HepG2 (cell line): Measurements from ENCODE around the gene CCNT2. TPM values are rescaled to one million over a fixed set of nuclear protein-coding genes. Genes with fewer than 3 reads are reported as not detected.

Experiments used
- FOXA3 ChIP-seq: IDR thresholded peaks from 2 replicates; pipeline ENCODE4 v1.6.1; 2016; ENCODE audit warnings: missing genetic modification reagents, missing compliant biosample characterization
- IRF2 ChIP-seq: IDR thresholded peaks from 2 replicates; pipeline ENCODE4 v1.6.1; 2018; ENCODE audit warnings: missing genetic modification reagents, missing compliant biosample characterization
- ISL2 ChIP-seq: sonication (generic); formaldehyde crosslinking; IDR thresholded peaks from 2 replicates; pipeline ENCODE4 v1.5.0; 2020; ENCODE audit warnings: missing genetic modification reagents
- KLF16 ChIP-seq, 2 experiments: sonication (generic) in 1 of 2; formaldehyde crosslinking in 1 of 2; IDR thresholded peaks; 2 replicates each; pipeline versions ENCODE4 v1.6.1 to v1.8.0; 2016 to 2023; ENCODE audit warnings: missing genetic modification reagents in 2 of 2, missing compliant biosample characterization in 1 of 2
- PCBP2 ChIP-seq: fragments of 200-400 bp; formaldehyde crosslinking; optimal IDR thresholded peaks from 2 replicates; pipeline ENCODE3; 2018; ENCODE audit warnings: low read length, low read depth; ENCODE audit not compliant: poor library complexity, severe bottlenecking
- POLR2AphosphoS2 ChIP-seq: IDR thresholded peaks from 2 replicates; pipeline ENCODE4 v1.6.1; 2011; ENCODE audit warnings: low read depth, low read length, improper control_type of control experiment
- RFX3 ChIP-seq: IDR thresholded peaks from 2 replicates; pipeline ENCODE4 v1.6.1; 2016; ENCODE audit warnings: missing biosample characterization, missing genetic modification reagents
- SIX1 ChIP-seq: sonication (generic); formaldehyde crosslinking; IDR thresholded peaks from 2 replicates; pipeline ENCODE4 v1.4.0; 2020; ENCODE audit warnings: missing genetic modification reagents, borderline replicate concordance
- SP2 ChIP-seq: sonication (generic); formaldehyde crosslinking; IDR thresholded peaks from 2 replicates; pipeline ENCODE4 v1.5.1; 2020; ENCODE audit warnings: mild to moderate bottlenecking, missing genetic modification reagents
- SRSF1 ChIP-seq: fragments of 200-400 bp; formaldehyde crosslinking; optimal IDR thresholded peaks from 2 replicates; pipeline ENCODE3; 2017; ENCODE audit warnings: mild to moderate bottlenecking, low read depth, low read length, moderate library complexity
- SYNCRIP ChIP-seq: fragments of 200-400 bp; formaldehyde crosslinking; IDR thresholded peaks from 2 replicates; pipeline ENCODE4 v1.6.1; 2018; ENCODE audit warnings: mild to moderate bottlenecking, low read depth, low read length; ENCODE audit not compliant: insufficient read depth
- U2AF2 ChIP-seq: fragments of 200-400 bp; formaldehyde crosslinking; IDR thresholded peaks from 2 replicates; pipeline ENCODE4 v1.6.1; 2017; ENCODE audit warnings: low read depth, mild to moderate bottlenecking, low read length
- ZBTB2 ChIP-seq: sonication (generic); formaldehyde crosslinking; IDR thresholded peaks from 2 replicates; pipeline ENCODE4 v1.8.0; 2022; ENCODE audit warnings: low read depth, missing genetic modification reagents
- ZNF605 ChIP-seq: sonication (generic); formaldehyde crosslinking; IDR thresholded peaks from 2 replicates; pipeline ENCODE4 v1.8.0; 2022; ENCODE audit warnings: mild to moderate bottlenecking, missing genetic modification reagents
- polyA plus RNA-seq, 8 experiments: library from polyadenylated mRNA; depleted of rRNA in 3 of 8; stranded (reverse) in 7 of 8; unstranded in 1 of 8; fragments of >200 nt; fragmentation: Illumina TruSeq in 4 of 8; extraction: Trizol in 4 of 8; gene quantifications; 2 replicates each; pipeline versions ENCODE4 v1.2.1 to v1.2.3, GENCODE V29; 2011 to 2016; ENCODE audit warnings: low read depth in 4 of 8, missing spikeins in 1 of 8, mixed read lengths in 1 of 8; ENCODE audit not compliant: insufficient read depth in 1 of 8
- total RNA-seq, 5 experiments: library from RNA; depleted of rRNA; stranded (reverse); fragments of >200 nt; fragmentation: Illumina TruSeq; extraction: Trizol; gene quantifications; 2 replicates each; pipeline ENCODE4 v1.2.3, GENCODE V29; 2016; ENCODE audit warnings: low read depth in 1 of 5
- TF ChIP-seq, protein P1 (sequence below): sonication (generic); formaldehyde crosslinking; IDR thresholded peaks from 2 replicates; pipeline ENCODE4 v1.8.1; 2022; ENCODE audit warnings: low read depth, mild to moderate bottlenecking, missing genetic modification reagents
- TF ChIP-seq, protein P2 (sequence below): sonication (generic); IDR thresholded peaks from 2 replicates; pipeline ENCODE4 v1.6.1; 2016; ENCODE audit warnings: low read depth, borderline replicate concordance
- TF ChIP-seq, protein P3 (sequence below): sonication (generic); formaldehyde crosslinking; IDR thresholded peaks from 2 replicates; pipeline ENCODE4 v1.4.0; 2020; ENCODE audit warnings: missing genetic modification reagents
- TF ChIP-seq, protein P4 (sequence below): sonication (generic); formaldehyde crosslinking; conservative IDR thresholded peaks from 2 replicates; pipeline ENCODE4 v1.8.0; 2022; ENCODE audit warnings: low read depth, missing genetic modification reagents
- TF ChIP-seq, protein P5 (sequence below): sonication (generic); formaldehyde crosslinking; conservative IDR thresholded peaks from 2 replicates; pipeline ENCODE4 v1.4.0; 2020; ENCODE audit warnings: missing genetic modification reagents

CCNT2 gene
- total and polyA plus RNA-seq, 2 of the 13 experiments (the other 11 are each of a cell fraction or from before 2014, with no cell fraction given), result 22.1 to 34.4 TPM

- TF ChIP-seq, protein P1, sequence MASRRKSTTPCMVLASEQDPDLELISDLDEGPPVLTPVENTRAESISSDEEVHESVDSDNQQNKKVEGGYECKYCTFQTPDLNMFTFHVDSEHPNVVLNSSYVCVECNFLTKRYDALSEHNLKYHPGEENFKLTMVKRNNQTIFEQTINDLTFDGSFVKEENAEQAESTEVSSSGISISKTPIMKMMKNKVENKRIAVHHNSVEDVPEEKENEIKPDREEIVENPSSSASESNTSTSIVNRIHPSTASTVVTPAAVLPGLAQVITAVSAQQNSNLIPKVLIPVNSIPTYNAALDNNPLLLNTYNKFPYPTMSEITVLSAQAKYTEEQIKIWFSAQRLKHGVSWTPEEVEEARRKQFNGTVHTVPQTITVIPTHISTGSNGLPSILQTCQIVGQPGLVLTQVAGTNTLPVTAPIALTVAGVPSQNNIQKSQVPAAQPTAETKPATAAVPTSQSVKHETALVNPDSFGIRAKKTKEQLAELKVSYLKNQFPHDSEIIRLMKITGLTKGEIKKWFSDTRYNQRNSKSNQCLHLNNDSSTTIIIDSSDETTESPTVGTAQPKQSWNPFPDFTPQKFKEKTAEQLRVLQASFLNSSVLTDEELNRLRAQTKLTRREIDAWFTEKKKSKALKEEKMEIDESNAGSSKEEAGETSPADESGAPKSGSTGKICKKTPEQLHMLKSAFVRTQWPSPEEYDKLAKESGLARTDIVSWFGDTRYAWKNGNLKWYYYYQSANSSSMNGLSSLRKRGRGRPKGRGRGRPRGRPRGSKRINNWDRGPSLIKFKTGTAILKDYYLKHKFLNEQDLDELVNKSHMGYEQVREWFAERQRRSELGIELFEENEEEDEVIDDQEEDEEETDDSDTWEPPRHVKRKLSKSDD, result no peak
- no peak for TF ChIP-seq SRSF1
- TF ChIP-seq, protein P2, sequence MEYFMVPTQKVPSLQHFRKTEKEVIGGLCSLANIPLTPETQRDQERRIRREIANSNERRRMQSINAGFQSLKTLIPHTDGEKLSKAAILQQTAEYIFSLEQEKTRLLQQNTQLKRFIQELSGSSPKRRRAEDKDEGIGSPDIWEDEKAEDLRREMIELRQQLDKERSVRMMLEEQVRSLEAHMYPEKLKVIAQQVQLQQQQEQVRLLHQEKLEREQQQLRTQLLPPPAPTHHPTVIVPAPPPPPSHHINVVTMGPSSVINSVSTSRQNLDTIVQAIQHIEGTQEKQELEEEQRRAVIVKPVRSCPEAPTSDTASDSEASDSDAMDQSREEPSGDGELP, result peak; percentile 22; the same call in 1 of the 2 replicates
- no peak for TF ChIP-seq SYNCRIP
- no peak for TF ChIP-seq FOXA3 (CRISPR knock-in tag)
- TF ChIP-seq, protein P3, sequence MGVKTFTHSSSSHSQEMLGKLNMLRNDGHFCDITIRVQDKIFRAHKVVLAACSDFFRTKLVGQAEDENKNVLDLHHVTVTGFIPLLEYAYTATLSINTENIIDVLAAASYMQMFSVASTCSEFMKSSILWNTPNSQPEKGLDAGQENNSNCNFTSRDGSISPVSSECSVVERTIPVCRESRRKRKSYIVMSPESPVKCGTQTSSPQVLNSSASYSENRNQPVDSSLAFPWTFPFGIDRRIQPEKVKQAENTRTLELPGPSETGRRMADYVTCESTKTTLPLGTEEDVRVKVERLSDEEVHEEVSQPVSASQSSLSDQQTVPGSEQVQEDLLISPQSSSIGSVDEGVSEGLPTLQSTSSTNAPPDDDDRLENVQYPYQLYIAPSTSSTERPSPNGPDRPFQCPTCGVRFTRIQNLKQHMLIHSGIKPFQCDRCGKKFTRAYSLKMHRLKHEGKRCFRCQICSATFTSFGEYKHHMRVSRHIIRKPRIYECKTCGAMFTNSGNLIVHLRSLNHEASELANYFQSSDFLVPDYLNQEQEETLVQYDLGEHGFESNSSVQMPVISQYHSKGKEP (CRISPR knock-in tag), result peak; percentile 58; the same call in 1 of the 2 replicates
- 0 out of 2 replicates have a peak, but pooled peaks have one; percentile 49 for TF ChIP-seq POLR2AphosphoS2
- TF ChIP-seq ISL2 (CRISPR knock-in tag), result no peak
- no peak for TF ChIP-seq ZBTB2
- no peak for TF ChIP-seq SIX1
- 0 out of 4 replicates have a peak, but pooled peaks of 1 of the 2 experiments have one; percentile 46 for TF ChIP-seq KLF16 (CRISPR knock-in tag; IDR thresholded peaks at IDR 0.05)
- TF ChIP-seq IRF2 (CRISPR knock-in tag), result 0 out of 2 replicates have a peak, but pooled peaks have one; percentile 3
- TF ChIP-seq U2AF2, result peak; percentile 82
- no peak for TF ChIP-seq SP2
- TF ChIP-seq, protein P4, sequence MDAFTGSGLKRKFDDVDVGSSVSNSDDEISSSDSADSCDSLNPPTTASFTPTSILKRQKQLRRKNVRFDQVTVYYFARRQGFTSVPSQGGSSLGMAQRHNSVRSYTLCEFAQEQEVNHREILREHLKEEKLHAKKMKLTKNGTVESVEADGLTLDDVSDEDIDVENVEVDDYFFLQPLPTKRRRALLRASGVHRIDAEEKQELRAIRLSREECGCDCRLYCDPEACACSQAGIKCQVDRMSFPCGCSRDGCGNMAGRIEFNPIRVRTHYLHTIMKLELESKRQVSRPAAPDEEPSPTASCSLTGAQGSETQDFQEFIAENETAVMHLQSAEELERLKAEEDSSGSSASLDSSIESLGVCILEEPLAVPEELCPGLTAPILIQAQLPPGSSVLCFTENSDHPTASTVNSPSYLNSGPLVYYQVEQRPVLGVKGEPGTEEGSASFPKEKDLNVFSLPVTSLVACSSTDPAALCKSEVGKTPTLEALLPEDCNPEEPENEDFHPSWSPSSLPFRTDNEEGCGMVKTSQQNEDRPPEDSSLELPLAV (CRISPR knock-in tag), result no peak
- TF ChIP-seq RFX3, result no peak
- TF ChIP-seq PCBP2, result peak; percentile 80
- TF ChIP-seq ZNF605 (CRISPR knock-in tag), result peak; percentile 81; the same call in 1 of the 2 replicates
- TF ChIP-seq, protein P5, sequence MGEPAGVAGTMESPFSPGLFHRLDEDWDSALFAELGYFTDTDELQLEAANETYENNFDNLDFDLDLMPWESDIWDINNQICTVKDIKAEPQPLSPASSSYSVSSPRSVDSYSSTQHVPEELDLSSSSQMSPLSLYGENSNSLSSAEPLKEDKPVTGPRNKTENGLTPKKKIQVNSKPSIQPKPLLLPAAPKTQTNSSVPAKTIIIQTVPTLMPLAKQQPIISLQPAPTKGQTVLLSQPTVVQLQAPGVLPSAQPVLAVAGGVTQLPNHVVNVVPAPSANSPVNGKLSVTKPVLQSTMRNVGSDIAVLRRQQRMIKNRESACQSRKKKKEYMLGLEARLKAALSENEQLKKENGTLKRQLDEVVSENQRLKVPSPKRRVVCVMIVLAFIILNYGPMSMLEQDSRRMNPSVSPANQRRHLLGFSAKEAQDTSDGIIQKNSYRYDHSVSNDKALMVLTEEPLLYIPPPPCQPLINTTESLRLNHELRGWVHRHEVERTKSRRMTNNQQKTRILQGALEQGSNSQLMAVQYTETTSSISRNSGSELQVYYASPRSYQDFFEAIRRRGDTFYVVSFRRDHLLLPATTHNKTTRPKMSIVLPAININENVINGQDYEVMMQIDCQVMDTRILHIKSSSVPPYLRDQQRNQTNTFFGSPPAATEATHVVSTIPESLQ, result peak; percentile 27; the same call in 1 of the 2 replicates
These were observed 615 bp upstream of the CCNT2 start (continued) for GRCh38 chr2:134917888-134918525.
